NCI-H2196 (cell line): ENCODE results near the gene LATS2.

Experiments used
- DNase-seq: peaks from one replicate; lab custom pipeline; 2025; ENCODE audit not compliant: unreplicated experiment; lab: John Stamatoyannopoulos, UW

The LATS2 gene

GRCh38 chr13:21020176-21020575 is 41.2 kb downstream of the LATS2 start:
- DNase-seq, result no peak

GRCh38 chr13:21018220-21018619 is 43.2 kb downstream of the LATS2 start:
- no peak for DNase-seq

- no peak for DNase-seq
Observed at GRCh38 chr13:21016487-21016886, 44.9 kb downstream of the LATS2 start.

GRCh38 chr13:21015284-21015683 is 46.1 kb downstream of the LATS2 start:
- no peak for DNase-seq

- peak; percentile 10 for DNase-seq
Observed at GRCh38 chr13:21014502-21015170, 46.8 kb downstream of the LATS2 start.

GRCh38 chr13:21014139-21014501 is 47.3 kb downstream of the LATS2 start:
- no peak for DNase-seq

GRCh38 chr13:21013682-21014038 is 47.7 kb downstream of the LATS2 start:
- no peak for DNase-seq

GRCh38 chr13:21012841-21013681 is 48.3 kb downstream of the LATS2 start:
- no peak for DNase-seq

- DNase-seq, result no peak
Observed at GRCh38 chr13:21012211-21012610, 49.2 kb downstream of the LATS2 start.

- no peak for DNase-seq
Observed at GRCh38 chr13:21011378-21011777, 50.0 kb downstream of the LATS2 start.

- DNase-seq, result no peak
Observed at GRCh38 chr13:21010621-21011020, 50.8 kb downstream of the LATS2 start.

GRCh38 chr13:21009036-21009435 is 52.4 kb downstream of the LATS2 start:
- no peak for DNase-seq

GRCh38 chr13:21008026-21008425 is 53.4 kb downstream of the LATS2 start:
- no peak for DNase-seq

- no peak for DNase-seq
Observed at GRCh38 chr13:21006141-21007005, 55.0 kb downstream of the LATS2 start.

- no peak for DNase-seq
Observed at GRCh38 chr13:21005193-21005592, 56.2 kb downstream of the LATS2 start.

- DNase-seq, result no peak
Observed at GRCh38 chr13:21001471-21001870, 59.9 kb downstream of the LATS2 start.

GRCh38 chr13:21000647-21001046 is 60.7 kb downstream of the LATS2 start:
- no peak for DNase-seq

- DNase-seq, result no peak
Observed at GRCh38 chr13:20998649-20999415, 62.6 kb downstream of the LATS2 start.

- DNase-seq, result no peak
Observed at GRCh38 chr13:20997301-20998161, 63.9 kb downstream of the LATS2 start.

GRCh38 chr13:20995245-20995838 is 66.0 kb downstream of the LATS2 start:
- no peak for DNase-seq
